ENCODE measurements around the gene LRIG1. TPM values are rescaled to one million over a fixed set of nuclear protein-coding genes. Genes with fewer than 3 reads are reported as not detected.

The LRIG1 gene
- total RNA-seq, 1 donor from 2014 or later = 178 TPM

DNA sequence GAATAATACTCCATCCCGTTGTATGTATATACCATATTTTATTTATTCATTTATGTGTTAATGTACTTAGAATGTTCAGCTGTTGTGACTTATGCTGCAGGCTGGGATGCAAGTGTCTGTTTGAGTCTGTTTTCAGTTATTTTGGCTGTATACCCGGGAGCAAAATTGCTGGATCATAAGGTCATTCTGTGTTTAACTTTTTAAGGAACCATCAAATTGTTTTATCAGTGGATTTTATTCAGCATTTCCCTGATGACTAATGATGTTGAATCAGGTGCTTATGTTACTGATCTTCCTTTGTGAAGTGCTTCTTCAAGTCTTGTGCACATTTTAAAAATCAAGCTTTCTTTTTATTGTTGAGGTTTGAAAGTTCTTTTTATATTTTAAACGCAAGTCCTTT lies 161.9 kb downstream of the LRIG1 start:
- DNase-seq (ENCODE audit: low read depth, low spot score) = no peak
- Mint-ChIP-seq H3K4me3 (no peak overlapping the region), H3K27me3 (ENCODE audit: low read depth) (no peaks in the 10 kb centered on the region), H3K36me3 (ENCODE audit: low read depth) (no peaks in the 10 kb centered on the region), H3K4me1 (peaks cover 20% of the 10 kb centered on the region), H3K9me3 (no peaks in the 10 kb centered on the region), H3K27ac (ENCODE audit: unreplicated experiment) (no peak overlapping the region)
- TF ChIP-seq, protein P1, sequence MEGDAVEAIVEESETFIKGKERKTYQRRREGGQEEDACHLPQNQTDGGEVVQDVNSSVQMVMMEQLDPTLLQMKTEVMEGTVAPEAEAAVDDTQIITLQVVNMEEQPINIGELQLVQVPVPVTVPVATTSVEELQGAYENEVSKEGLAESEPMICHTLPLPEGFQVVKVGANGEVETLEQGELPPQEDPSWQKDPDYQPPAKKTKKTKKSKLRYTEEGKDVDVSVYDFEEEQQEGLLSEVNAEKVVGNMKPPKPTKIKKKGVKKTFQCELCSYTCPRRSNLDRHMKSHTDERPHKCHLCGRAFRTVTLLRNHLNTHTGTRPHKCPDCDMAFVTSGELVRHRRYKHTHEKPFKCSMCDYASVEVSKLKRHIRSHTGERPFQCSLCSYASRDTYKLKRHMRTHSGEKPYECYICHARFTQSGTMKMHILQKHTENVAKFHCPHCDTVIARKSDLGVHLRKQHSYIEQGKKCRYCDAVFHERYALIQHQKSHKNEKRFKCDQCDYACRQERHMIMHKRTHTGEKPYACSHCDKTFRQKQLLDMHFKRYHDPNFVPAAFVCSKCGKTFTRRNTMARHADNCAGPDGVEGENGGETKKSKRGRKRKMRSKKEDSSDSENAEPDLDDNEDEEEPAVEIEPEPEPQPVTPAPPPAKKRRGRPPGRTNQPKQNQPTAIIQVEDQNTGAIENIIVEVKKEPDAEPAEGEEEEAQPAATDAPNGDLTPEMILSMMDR (conservative IDR thresholded peaks at IDR 0.05) = no peak

DNA sequence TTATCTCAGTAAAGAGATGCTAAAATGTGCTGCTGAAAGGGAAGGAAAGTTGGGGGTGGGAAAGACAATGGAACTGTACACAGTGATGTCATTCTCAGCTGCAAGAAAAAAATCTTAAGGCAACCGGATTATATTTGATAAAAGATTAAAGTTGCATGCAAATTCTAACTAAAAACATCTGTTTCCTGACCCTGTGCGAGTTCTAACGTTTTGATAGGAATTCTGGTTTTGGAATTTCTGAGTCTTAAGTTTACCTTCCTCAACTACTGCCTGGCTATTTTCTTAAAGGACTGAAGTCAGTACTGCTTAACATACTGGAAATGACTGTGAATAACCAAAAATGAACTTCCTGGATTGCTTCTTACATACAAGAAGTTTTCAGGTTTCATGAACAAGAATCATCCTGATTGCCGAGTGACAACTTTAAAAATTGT lies 164.5 kb downstream of the LRIG1 start:
- DNase-seq (ENCODE audit: low read depth, low spot score) = no peak
- no peaks in the 10 kb centered on the region for H3K27me3 Mint-ChIP-seq (ENCODE audit: low read depth)
- no peaks in the 10 kb centered on the region for H3K36me3 Mint-ChIP-seq (ENCODE audit: low read depth)
- no peaks in the 10 kb centered on the region for H3K9me3 Mint-ChIP-seq
- no peak overlapping the region for H3K4me3 Mint-ChIP-seq
- H3K27ac Mint-ChIP-seq (ENCODE audit: unreplicated experiment) = no peak overlapping the region
- H3K4me1 Mint-ChIP-seq = peaks cover 20% of the 10 kb centered on the region
- TF ChIP-seq, protein P1 (conservative IDR thresholded peaks at IDR 0.05) = no peak

DNA sequence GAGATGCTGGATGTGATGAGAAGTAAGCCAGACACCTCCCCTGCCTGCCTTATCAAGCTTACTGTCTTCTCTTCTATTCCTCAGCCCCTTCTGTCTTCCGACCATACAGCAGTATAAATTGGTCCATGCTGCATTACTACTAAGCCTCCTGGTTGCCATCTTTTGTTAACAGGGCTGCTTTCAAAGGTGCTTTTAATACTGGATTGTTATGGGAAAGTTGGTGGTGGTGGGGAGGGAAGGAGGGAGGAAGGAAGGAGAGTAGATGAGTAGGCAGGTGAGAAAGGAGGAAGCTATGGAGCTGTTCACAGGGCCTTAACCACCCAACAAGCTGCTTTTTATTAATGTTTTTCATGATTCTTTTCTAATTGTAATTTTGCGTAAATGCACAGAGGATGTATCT lies 165.2 kb downstream of the LRIG1 start:
- DNase-seq (ENCODE audit: low read depth, low spot score) = no peak
- H3K27ac Mint-ChIP-seq (ENCODE audit: unreplicated experiment) = no peak overlapping the region
- no peak overlapping the region for H3K4me3 Mint-ChIP-seq

More for the DNA sequence above, 165.2 kb downstream of the LRIG1 start:
- TF ChIP-seq, protein P1 (conservative IDR thresholded peaks at IDR 0.05) = no peak
- Mint-ChIP-seq H3K9me3 (no peaks in the 10 kb centered on the region), H3K4me1 (peaks cover 20% of the 10 kb centered on the region), H3K36me3 (ENCODE audit: low read depth) (no peaks in the 10 kb centered on the region), H3K27me3 (ENCODE audit: low read depth) (no peaks in the 10 kb centered on the region)
